Esophagus muscularis mucosa (tissue), 3 donors: ENCODE measurements around the gene STARD13.

Source experiments
- CTCF ChIP-seq, 3 experiments: fragments of 200-600 bp in 2 of 3; fragments of 450-650 bp in 1 of 3; sonication (generic) in 2 of 3; IDR thresholded peaks; one replicate each; pipeline ENCODE4 v1.5.1; 2017 to 2019; ENCODE audit warnings: antibody characterized with exemption in 3 of 3, mild to moderate bottlenecking in 2 of 3, moderate library complexity in 1 of 3
- POLR2A ChIP-seq: fragments of 450-650 bp; IDR thresholded peaks from one replicate; pipeline ENCODE4 v1.6.1; 2017; ENCODE audit warnings: antibody characterized with exemption, moderate library complexity, mild to moderate bottlenecking, low read depth

- TF ChIP-seq POLR2A (no peak), CTCF (IDR thresholded peaks at IDR 0.05) (no peak)
Observed at GRCh38 chr13:33129094-33129832, 156.3 kb downstream of the STARD13 start.
